Epithelial cell of esophagus (primary cell): ENCODE data around the gene LPXN.
A peak's percentile ranks its signal among the peaks of the same experiment; 100 is the strongest.

Source experiments
- DNase-seq: peaks from one replicate; pipeline ENCODE4 v3.0.0; 2010; ENCODE audit warnings: low read depth
- H3K4me3 ChIP-seq: 2 replicates; pipeline ENCODE4 v1.5.1; 2011; ENCODE audit warnings: mild to moderate bottlenecking, low read length, control low read depth
- CTCF ChIP-seq: IDR thresholded peaks from 2 replicates; pipeline ENCODE4 v1.5.1; 2011; ENCODE audit warnings: low read depth, mild to moderate bottlenecking, low read length, control low read depth, inconsistent platforms; ENCODE audit not compliant: insufficient read depth; ENCODE audit errors: missing control alignments

LPXN gene

GRCh38 chr11:58575377-58576020, at the start of gene LPXN:
LPXN (minus strand) TSS chr11:58575856; CDS start chr11:58575772, 84 bp downstream.
- TF ChIP-seq CTCF, result no peak
- H3K4me3 ChIP-seq, result no peak within 1 kb of the TSS
- DNase-seq, result peak; percentile 74

- TF ChIP-seq CTCF, result no peak
- peak; percentile 22 for DNase-seq
- H3K4me3 ChIP-seq, result no peak overlapping the region
Measured at GRCh38 chr11:58625086-58625485, 49.4 kb upstream of the LPXN start.

GRCh38 chr11:58622344-58622743, 46.7 kb upstream of the LPXN start, which contains the start of gene CNTF:
CNTF (plus strand) TSS chr11:58622665; CDS start chr11:58622753, 88 bp downstream.
- DNase-seq, result no peak
- H3K4me3 ChIP-seq, result no peak within 1 kb of the TSS
- no peak for TF ChIP-seq CTCF

- peak; percentile 65 for DNase-seq
- TF ChIP-seq CTCF, result no peak
- no peak overlapping the region for H3K4me3 ChIP-seq
Measured at GRCh38 chr11:58621586-58622262, 46.1 kb upstream of the LPXN start.

GRCh38 chr11:58617976-58618557, 42.4 kb upstream of the LPXN start:
- no peak for DNase-seq
- TF ChIP-seq CTCF, result no peak
- H3K4me3 ChIP-seq, result no peak overlapping the region

- TF ChIP-seq CTCF, result no peak
- H3K4me3 ChIP-seq, result no peak overlapping the region
- DNase-seq, result peak; percentile 74
Measured at GRCh38 chr11:58616594-58616993, 40.9 kb upstream of the LPXN start.
